PFSK-1 (cell line): ENCODE measurements around the gene DNAH12.

Source experiments
- FOXP2 ChIP-seq: optimal IDR thresholded peaks from 2 replicates; pipeline ENCODE3; 2011; ENCODE audit warnings: borderline replicate concordance, control low read depth, inconsistent platforms; ENCODE audit not compliant: insufficient read depth; ENCODE audit errors: extremely low read length, extremely low read depth
- POLR2AphosphoS5 ChIP-seq: IDR thresholded peaks from 2 replicates; pipeline ENCODE4 v1.6.1; 2012; ENCODE audit warnings: low read depth, mild to moderate bottlenecking, control low read depth, low read length, moderate library complexity
- SIN3A ChIP-seq: IDR thresholded peaks from 2 replicates; pipeline ENCODE4 v1.6.1; 2012; ENCODE audit warnings: mild to moderate bottlenecking, low read length, moderate library complexity, borderline replicate concordance; ENCODE audit not compliant: insufficient read depth
- TAF1 ChIP-seq: IDR thresholded peaks from 2 replicates; pipeline ENCODE4 v1.6.1; 2012; ENCODE audit warnings: low read length, control low read depth, borderline replicate concordance; ENCODE audit not compliant: insufficient read depth
- TF ChIP-seq, protein P1 (sequence below), 2 experiments: IDR thresholded peaks; 2 replicates each; pipeline versions ENCODE4 v1.6.1 to v1.8.0; 2011 to 2012; ENCODE audit warnings: low read depth in 2 of 2, low read length in 2 of 2, control low read depth in 1 of 2, inconsistent platforms in 1 of 2, mild to moderate bottlenecking in 1 of 2, moderate library complexity in 1 of 2; ENCODE audit not compliant: insufficient read depth in 1 of 2

Gene DNAH12

DNA sequence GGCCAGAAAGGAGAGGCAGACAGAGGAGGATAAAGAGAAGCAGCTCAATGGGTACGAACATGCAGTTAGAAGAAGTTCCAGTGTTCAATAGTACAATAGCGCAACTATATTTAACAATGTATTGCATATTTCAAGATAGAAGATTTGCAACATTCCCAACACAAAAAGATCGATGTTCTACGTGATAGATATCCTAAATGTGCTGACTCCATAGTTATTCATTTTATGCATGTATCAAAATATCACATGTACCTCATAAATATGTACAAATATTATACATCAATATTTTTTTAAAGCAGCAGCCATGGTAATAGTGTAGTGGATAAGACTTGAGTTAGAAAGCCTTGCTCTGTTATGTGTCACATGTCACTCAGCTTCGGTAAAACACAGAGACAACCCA, 141.5 kb downstream of the DNAH12 start:
- TF ChIP-seq SIN3A (no peak), POLR2AphosphoS5 (no peak), TAF1 (no peak), FOXP2 (no peak)
- TF ChIP-seq, protein P1, sequence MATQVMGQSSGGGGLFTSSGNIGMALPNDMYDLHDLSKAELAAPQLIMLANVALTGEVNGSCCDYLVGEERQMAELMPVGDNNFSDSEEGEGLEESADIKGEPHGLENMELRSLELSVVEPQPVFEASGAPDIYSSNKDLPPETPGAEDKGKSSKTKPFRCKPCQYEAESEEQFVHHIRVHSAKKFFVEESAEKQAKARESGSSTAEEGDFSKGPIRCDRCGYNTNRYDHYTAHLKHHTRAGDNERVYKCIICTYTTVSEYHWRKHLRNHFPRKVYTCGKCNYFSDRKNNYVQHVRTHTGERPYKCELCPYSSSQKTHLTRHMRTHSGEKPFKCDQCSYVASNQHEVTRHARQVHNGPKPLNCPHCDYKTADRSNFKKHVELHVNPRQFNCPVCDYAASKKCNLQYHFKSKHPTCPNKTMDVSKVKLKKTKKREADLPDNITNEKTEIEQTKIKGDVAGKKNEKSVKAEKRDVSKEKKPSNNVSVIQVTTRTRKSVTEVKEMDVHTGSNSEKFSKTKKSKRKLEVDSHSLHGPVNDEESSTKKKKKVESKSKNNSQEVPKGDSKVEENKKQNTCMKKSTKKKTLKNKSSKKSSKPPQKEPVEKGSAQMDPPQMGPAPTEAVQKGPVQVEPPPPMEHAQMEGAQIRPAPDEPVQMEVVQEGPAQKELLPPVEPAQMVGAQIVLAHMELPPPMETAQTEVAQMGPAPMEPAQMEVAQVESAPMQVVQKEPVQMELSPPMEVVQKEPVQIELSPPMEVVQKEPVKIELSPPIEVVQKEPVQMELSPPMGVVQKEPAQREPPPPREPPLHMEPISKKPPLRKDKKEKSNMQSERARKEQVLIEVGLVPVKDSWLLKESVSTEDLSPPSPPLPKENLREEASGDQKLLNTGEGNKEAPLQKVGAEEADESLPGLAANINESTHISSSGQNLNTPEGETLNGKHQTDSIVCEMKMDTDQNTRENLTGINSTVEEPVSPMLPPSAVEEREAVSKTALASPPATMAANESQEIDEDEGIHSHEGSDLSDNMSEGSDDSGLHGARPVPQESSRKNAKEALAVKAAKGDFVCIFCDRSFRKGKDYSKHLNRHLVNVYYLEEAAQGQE (IDR thresholded peaks at IDR 0.05; ENCODE audit: insufficient read depth in 1 of 2, low read depth in 2 of 2, low read length in 2 of 2): no peak

DNA sequence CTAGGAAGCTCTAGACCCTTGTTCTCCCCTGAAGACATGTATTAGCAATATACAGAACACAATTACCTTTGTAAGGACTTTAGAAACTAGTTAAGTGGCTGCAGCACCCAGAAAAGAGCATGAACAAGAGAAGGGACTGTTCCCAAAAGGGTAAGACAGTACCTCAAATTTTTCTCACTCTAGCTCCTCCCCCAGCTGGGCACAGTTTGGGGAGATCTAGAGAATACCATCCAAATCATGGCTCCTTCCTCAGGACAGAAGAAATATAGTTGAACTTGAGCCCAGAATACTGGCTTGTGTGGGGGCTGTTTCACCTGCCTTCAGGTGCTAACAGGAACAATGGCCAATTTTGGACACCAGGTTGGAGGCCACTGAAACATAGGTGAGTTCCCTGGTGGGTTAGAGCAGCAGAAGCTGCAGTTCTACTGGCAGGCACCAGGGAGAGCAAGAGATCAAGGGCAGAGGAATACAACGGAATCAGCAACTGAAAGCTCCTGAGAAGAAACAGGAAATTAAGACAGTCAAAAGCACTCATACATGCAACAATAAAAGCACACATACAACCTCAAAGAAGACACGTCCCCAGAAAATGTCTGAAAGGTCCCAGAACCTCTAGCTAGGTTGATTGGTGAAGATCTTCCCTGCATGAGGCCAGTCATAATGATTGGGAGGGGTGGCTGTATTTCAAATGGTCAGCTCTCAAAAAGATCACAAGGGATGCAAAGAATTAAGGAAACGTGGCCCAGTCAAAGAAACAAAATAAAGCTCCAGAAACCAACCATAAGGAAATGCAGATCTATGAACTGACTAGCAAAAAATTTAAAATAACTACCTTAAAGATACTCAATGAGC, 146.7 kb downstream of the DNAH12 start:
- TF ChIP-seq TAF1 (no peak), SIN3A (no peak), FOXP2 (no peak), POLR2AphosphoS5 (no peak)

DNA sequence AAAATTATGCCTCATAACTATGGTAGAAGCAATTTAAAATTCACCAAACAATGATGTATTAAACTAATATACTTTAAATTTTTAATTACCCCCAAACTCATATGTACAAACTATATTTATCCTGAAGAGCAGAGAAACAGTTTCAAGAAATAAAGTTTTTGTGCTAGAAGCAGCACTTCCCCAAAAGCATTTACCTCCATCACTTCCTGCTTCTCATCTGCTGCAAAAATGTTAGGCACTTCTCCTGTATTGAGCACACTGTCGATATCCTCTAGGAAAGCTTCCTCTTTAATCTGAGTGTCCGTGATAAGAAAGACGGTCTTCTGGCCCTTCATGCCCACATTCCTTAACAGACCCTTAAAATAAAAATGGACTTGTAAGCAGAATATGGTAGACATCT, 150.2 kb downstream of the DNAH12 start:
- TF ChIP-seq SIN3A (no peak), FOXP2 (no peak), POLR2AphosphoS5 (no peak), TAF1 (no peak)
- TF ChIP-seq, protein P1 (IDR thresholded peaks at IDR 0.05; ENCODE audit: insufficient read depth in 1 of 2, low read depth in 2 of 2, low read length in 2 of 2): no peak

DNA sequence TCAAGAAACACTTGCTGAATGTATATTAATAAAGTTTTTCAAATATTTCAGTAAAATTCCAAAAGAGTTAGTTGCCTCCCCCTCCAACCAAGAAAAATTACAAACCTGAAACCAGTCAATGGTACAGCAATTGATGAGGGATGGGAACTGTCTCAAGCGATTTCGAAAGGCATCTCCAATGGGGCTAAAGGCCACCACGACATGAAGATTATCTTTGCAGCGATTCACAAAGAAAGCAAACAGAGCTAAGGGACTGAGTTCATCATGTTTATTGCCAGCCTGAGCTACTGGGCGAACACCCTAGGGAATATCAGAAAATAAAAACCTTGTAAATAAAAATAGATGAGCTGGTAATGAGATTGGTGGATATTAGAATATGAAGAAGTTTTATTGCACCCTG, 152.4 kb downstream of the DNAH12 start:
- TF ChIP-seq, protein P1 (IDR thresholded peaks at IDR 0.05; ENCODE audit: insufficient read depth in 1 of 2, low read depth in 2 of 2, low read length in 2 of 2): no peak
- no peak for TF ChIP-seq SIN3A
- TF ChIP-seq POLR2AphosphoS5: no peak
- no peak for TF ChIP-seq TAF1
- no peak for TF ChIP-seq FOXP2

DNA sequence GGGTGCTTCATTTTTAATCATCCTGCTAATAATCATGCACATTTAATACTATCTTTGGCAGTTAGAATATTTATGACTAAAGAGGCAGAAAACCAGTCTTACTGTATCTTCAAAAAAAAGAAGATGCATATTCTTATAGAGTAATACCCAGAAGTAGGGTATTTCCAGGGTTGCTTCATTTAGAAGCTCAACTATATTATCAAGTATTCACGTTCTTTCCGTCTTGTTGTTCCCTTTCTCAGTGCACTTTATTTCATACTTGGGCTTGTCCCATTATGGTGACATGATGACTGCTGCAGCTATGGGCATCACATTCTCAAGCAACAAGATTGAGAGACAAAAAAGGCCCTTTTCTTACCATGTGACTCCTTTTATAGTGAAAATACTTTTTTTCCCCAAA, 154.9 kb downstream of the DNAH12 start:
- TF ChIP-seq, protein P1 (IDR thresholded peaks at IDR 0.05; ENCODE audit: insufficient read depth in 1 of 2, low read depth in 2 of 2, low read length in 2 of 2): no peak
- TF ChIP-seq POLR2AphosphoS5 (no peak), TAF1 (no peak), FOXP2 (no peak)
